GM19351 (cell line): ENCODE measurements around the gene MNT.

Experiments used
- ATAC-seq: cut with Tn5 transposase; IDR thresholded peaks from one replicate; pipeline ENCODE4 v1.9.1; 2021; ENCODE audit warnings: mild to moderate bottlenecking, moderate library complexity; ENCODE audit not compliant: unreplicated experiment

The MNT gene

DNA sequence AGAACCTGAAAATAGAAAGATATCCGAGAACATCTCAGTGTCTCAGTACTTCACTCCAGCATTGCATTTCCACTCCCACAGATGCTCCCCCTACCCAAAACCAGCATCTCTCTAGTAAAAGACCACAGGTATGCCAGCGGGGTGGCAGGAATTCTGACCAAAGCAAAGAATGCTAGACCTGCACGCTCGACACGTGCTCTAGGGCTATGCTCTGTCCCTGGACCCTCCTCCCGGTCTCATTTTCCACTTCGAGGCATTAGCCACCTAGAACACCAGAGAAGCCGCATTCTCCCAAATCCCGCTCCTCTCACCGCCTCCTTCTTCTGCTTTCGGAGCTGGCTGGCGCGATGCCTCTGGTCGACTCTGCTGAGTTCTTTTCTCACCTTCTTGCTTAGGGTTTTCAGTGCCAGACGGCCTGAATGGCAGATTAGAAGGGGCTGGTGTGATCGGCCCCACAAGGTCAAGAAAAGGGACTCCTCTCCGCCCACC lies 65.1 kb downstream of the MNT start:
- ATAC-seq, result no peak
